Subcutaneous abdominal adipose tissue (tissue), 5 donors: ENCODE measurements around the gene ANKZF1.
"Not testable (repeated sequence)": the region's sequence is repeated elsewhere in the genome, so short reads cannot be mapped to it uniquely, and the experiment has no call there.

Source experiments
- H3K27ac ChIP-seq: one replicate; pipeline ENCODE4 v1.7.0; 2013; ENCODE audit warnings: low read depth, mild to moderate bottlenecking, inconsistent platforms, low read length, moderate library complexity
- H3K27me3 ChIP-seq, 5 donors: one replicate each; pipeline ENCODE4 v1.7.0; 2013; ENCODE audit warnings: low read length in 5 of 5, inconsistent platforms in 1 of 5; ENCODE audit not compliant: control insufficient read depth in 5 of 5, insufficient read depth in 4 of 5
- H3K36me3 ChIP-seq, 5 donors: one replicate each; pipeline ENCODE4 v1.7.0; 2013; ENCODE audit warnings: low read length in 5 of 5; ENCODE audit not compliant: control insufficient read depth in 5 of 5, insufficient read depth in 5 of 5
- H3K4me1 ChIP-seq, 5 donors: one replicate each; pipeline ENCODE4 v1.7.0; 2013; ENCODE audit warnings: low read length in 5 of 5, mild to moderate bottlenecking in 3 of 5, moderate library complexity in 1 of 5; ENCODE audit not compliant: control insufficient read depth in 5 of 5, insufficient read depth in 5 of 5
- H3K4me3 ChIP-seq, 5 donors: one replicate each; pipeline ENCODE4 v1.7.0; 2013; ENCODE audit warnings: low read length in 5 of 5, low read depth in 1 of 5
- H3K9ac ChIP-seq, 5 donors: one replicate each; pipeline ENCODE4 v1.7.0; 2013; ENCODE audit warnings: low read length in 5 of 5, mild to moderate bottlenecking in 4 of 5, moderate library complexity in 3 of 5
- H3K9me3 ChIP-seq, 5 donors: one replicate each; pipeline ENCODE4 v1.7.0; 2013; ENCODE audit warnings: low read length in 5 of 5; ENCODE audit not compliant: control insufficient read depth in 5 of 5
- donor health status: healthy.
- donor health status: healthy.
- donor health status: healthy.
- donor health status: healthy.
- donor health status: healthy.

Gene ANKZF1

DNA sequence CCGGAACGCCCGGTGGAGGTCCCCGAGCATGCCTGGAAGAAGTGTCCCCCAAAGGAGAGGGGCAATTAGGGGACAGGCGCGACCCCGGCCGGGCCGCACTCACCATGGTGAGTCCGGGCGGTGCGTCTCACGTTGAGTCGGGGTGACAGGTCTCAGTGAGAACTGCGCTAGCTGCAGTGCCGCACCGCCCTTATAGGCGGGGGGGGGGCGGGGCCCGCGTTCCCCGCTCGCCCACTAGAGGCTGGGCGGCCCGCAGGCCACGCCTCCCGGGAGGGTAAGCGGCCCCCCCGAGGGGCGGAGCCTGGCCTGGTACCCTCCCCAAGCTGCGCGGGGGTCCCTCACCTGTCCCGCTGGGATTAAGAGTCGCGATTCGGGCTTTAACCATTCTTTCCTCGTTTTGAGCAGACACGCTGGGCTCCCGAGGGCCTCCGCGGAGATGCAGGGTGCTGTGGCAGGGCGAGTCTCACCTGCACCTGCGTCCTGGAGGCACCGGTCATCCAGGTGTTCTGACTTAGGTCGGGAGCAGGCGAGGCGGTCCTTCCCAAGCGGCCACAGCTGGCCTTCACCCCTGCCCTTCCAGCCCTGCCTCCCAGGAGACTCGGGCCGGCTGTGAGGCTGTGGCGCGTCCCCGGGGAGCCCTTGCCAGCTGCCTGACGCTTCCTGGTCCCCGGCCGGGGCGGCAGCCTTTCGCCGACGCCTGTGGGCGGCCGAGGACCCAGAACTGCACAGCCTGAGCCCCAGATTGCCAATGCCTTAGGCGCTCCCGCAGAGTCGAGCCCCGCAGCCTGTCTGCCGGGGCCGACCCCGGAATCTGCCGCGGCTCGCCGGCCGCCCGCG is 24.4 kb downstream of the ANKZF1 start, which contains the start of gene TUBA4A:
TSS of gene TUBA4A (minus strand) at position 166 of the 837 bp plus-strand sequence. CDS start at position 106, 60 bp downstream.
- H3K4me3 ChIP-seq: peak within 1 kb of the TSS; percentile 36 to 82 (median 69)
- no peaks in the 10 kb centered on the region for H3K9me3 ChIP-seq
- peaks cover 8 to 39% (median 35%) of the 10 kb centered on the region in 5 donors for H3K27me3 ChIP-seq
- H3K9ac ChIP-seq: peak within 1 kb of the TSS in 4 of 5 donors; percentile 20 to 69 (median 58)
- no peak within 1 kb of the TSS for H3K27ac ChIP-seq
- H3K36me3 ChIP-seq: peaks cover 0 to 14% (median under 1%) of the 10 kb centered on the region in 5 donors
- peaks cover 7 to 49% (median 39%) of the 10 kb centered on the region in 5 donors for H3K4me1 ChIP-seq

DNA sequence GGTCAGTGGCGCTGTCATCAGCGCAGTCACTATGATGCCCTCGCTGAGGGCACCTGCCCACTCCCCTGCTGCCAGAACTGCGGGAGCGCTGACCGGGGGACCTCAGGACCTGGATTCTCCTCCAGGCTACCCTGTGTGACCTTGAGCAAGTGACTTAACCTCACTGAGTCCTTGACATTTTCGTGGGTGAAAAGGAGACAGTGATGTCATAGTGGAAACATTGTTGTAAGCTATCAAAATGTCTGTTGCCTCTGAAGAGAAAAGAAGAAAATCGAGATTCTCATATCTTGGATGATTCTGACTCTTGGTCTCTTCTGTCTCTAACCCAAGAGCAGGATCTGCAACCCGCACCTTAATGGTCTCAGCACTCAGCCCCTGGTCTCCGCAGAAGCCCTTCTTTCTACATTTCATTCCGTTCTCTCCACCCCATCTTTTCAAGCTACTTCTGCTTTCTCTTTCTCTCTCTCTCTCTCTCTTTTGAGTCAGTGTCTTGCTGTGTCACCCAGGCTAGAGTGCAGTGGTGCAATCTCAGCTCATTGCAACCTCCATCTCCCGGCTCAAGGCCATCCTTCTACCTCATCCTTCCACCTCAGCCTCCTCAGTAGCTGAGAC is 25.1 kb downstream of the ANKZF1 start:
- no peaks in the 10 kb centered on the region for H3K9me3 ChIP-seq
- H3K4me3 ChIP-seq: peak overlapping the region; percentile 26 to 82 (median 69)
- peaks cover 2 to 42% (median 32%) of the 10 kb centered on the region in 5 donors for H3K4me1 ChIP-seq
- H3K9ac ChIP-seq: peak overlapping the region in 4 of 5 donors; percentile 20 to 69 (median 58)
- H3K27me3 ChIP-seq: peaks cover 8 to 41% (median 36%) of the 10 kb centered on the region in 5 donors
- H3K36me3 ChIP-seq: peaks cover 0 to 9% (median 0%) of the 10 kb centered on the region in 5 donors
- H3K27ac ChIP-seq: no peak overlapping the region

DNA sequence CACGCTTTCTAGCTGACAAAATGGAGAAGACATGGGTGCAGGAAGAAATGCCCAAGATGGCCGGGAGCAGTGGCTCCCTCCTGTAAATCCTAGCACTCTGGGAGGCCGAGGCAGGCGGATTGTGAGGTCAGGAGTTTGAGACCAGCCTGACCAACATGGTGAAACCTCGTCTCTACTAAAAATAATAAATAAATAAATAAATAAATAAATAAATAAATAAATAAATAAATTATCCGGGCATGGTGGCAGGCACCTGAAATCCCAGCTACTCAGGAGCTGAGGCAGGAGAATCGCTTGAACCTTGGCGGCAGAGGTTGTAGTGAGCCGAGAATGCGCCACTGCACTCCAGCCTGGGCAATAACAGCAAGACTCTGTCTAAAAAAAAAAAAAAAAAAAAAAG is 29.3 kb downstream of the ANKZF1 start:
- H3K9me3 ChIP-seq, H3K4me3 ChIP-seq, H3K27ac ChIP-seq, H3K36me3 ChIP-seq, H3K9ac ChIP-seq: not testable (repeated sequence)
- Histone ChIP-seq H3K27me3 (peaks cover 12 to 34% (median 30%) of the 10 kb centered on the region in 5 donors), H3K4me1 (peaks cover 0 to 12% (median 9%) of the 10 kb centered on the region in 5 donors)

DNA sequence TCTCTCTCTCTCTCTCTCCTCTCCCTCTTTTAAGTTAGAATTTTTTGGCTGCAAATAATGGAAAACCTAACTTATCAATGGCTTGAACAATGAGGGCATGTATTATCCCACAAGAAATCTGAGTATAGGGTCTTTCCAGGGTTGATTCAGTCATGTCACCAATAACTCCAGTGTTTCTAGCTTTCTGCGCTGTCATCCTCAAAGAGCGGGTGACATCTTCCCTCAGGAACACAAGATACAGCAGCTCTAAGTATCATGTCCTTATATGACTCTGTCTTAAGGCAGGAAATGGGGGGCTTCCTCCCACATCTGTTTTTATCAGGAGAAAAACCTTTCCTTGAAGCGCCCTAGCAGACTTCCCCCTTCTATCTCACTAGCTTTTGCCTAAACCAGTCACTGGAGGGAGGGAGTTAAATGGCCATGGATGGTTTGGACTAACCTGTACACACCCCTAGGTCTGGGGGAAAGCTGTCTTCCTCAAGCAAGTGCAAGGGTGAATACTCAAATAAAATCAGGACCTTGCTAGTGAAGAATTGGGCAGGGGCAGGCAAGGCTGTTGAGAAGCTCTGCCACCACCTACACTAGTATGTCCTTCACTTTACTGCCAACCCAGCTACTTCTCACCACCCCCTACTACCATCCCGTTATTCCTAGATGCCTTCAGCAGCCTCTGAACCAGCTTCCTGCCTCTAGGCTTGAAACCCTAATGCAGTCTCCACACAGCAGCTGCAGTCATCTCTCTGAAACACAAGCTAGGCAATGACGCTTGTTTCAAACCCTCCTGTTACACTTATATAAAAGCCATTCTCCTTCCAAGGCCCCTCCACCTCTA is 31.6 kb downstream of the ANKZF1 start:
- Histone ChIP-seq H3K27me3 (peaks cover 4 to 18% (median 15%) of the 10 kb centered on the region in 5 donors), H3K4me3 (no peak overlapping the region), H3K4me1 (no peaks in the 10 kb centered on the region), H3K9me3 (no peaks in the 10 kb centered on the region), H3K27ac (no peak overlapping the region), H3K36me3 (no peaks in the 10 kb centered on the region), H3K9ac (no peak overlapping the region)

DNA sequence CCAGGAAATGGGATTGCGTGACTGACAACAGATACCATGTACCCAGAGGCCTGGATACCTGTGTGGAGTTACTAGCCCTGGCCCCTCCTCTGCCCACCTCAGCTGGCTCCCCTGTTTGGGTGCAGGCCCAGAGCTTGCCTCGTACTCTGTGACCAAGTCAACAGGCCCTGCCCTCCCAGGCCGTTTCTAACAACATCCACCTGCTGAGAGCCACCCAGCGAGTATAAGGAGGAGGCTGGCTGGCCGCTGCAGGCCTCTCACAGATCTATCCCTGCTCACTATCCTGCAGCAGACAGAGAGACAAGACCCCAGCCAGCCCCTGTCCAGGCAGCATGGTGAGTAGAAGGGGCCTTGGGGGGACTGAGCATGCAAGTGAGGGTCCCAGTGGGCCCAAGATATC is 36.6 kb downstream of the ANKZF1 start:
- H3K36me3 ChIP-seq: no peaks in the 10 kb centered on the region
- no peak overlapping the region for H3K4me3 ChIP-seq
- H3K27me3 ChIP-seq: peaks cover 3 to 8% (median 4%) of the 10 kb centered on the region in 5 donors
- no peak overlapping the region for H3K9ac ChIP-seq
- H3K9me3 ChIP-seq: no peaks in the 10 kb centered on the region
- no peaks in the 10 kb centered on the region for H3K4me1 ChIP-seq
- no peak overlapping the region for H3K27ac ChIP-seq

DNA sequence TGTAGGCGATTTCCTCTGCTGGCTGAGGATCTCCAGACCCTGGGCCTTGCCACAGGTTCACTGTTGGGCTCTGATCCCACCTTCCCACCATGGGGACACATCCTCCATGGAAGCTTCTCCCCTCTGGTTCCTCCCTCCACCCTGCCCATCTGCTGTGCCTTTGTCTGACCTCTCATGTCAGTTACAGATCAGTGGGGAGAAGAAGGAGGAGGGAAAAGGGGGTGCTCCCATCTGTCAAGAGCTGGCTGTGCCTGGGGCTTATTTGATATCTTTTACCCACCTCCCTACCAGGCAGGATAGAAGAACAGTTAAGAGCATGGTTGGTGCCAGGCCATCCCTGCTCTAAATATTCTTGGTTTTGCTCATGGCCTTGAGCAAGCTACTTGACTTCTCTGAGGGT is 37.3 kb downstream of the ANKZF1 start:
- no peak overlapping the region for H3K4me3 ChIP-seq
- peaks cover 0 to 4% (median 2%) of the 10 kb centered on the region in 5 donors for H3K27me3 ChIP-seq
- H3K9ac ChIP-seq: no peak overlapping the region
- no peak overlapping the region for H3K27ac ChIP-seq
- H3K9me3 ChIP-seq: no peaks in the 10 kb centered on the region
- H3K4me1 ChIP-seq: no peaks in the 10 kb centered on the region
- H3K36me3 ChIP-seq: no peaks in the 10 kb centered on the region

DNA sequence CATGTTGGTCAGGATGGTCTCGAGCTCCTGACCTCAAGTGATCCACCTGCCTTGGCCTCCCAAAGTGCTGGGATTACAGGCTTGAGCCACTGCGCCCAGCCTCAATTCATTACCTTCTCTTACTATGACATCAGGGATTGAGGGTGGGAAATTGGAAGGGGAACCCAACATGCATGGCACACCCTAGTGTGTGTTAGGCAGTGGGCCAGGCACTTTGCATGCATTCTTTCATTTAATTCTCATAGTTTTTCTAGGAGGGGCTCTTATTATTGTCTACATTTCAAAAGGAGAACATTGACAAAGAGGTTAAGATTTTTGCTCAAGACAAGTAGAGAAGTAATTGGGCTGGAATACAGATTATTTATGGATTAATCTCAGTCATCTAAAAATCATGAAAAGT is 38.7 kb downstream of the ANKZF1 start:
- no peak overlapping the region for H3K4me3 ChIP-seq
- no peak overlapping the region for H3K27ac ChIP-seq
- peaks cover 0 to 4% (median 2%) of the 10 kb centered on the region in 5 donors for H3K27me3 ChIP-seq
- H3K9me3 ChIP-seq: no peaks in the 10 kb centered on the region
- no peaks in the 10 kb centered on the region for H3K36me3 ChIP-seq
- no peak overlapping the region for H3K9ac ChIP-seq
- H3K4me1 ChIP-seq: no peaks in the 10 kb centered on the region

DNA sequence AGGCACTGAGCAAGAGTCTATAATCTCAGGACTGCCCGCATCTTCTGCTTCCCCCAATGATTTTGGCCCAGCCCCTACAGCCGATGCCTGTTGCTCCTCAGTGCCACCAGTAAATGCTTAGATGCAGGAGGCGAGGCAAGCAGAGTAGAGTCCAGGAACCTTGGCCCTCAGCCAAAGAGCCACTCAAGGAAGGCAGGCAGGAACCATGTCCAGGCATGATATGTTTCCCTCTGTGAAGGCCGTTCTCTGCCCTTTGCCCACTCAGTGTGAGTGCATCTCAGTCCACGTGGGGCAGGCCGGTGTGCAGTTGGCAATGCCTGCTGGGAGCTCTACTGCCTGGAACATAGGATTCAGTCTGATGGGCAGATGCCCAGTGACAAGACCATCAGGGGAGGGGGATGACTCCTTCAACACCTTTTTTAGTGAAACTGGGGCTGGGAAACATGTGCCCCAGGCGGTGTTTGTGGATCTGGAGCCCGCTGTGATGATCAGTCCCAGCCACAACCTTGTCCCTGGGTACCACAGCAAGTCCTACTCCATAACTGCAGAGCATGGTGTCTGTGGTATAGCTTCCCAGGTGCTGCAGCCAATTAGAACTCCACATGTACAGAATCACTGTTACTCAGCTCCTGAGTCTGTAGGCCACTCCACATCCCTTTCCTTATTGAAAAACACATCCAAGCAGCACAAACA is 39.9 kb downstream of the ANKZF1 start:
- Histone ChIP-seq H3K27me3 (peaks cover 0 to 5% (median 2%) of the 10 kb centered on the region in 5 donors), H3K9me3 (no peaks in the 10 kb centered on the region), H3K36me3 (no peaks in the 10 kb centered on the region), H3K4me3 (no peak overlapping the region), H3K4me1 (no peaks in the 10 kb centered on the region), H3K27ac (no peak overlapping the region), H3K9ac (no peak overlapping the region)

DNA sequence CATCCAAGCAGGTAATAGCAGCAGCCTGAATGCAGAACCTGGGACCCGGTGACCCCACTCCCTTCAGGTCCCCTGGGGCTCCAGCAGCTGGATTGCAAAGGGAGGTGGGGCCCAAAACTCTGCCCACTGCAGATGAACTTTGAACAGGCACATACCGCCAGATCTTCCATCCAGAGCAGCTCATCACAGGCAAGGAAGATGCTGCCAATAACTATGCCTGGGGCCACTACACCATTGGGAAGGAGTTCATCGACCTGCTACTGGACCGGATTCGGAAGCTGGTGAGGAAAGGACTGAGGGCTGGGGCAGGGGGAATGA is 40.4 kb downstream of the ANKZF1 start:
- Histone ChIP-seq H3K4me1 (no peaks in the 10 kb centered on the region), H3K36me3 (no peaks in the 10 kb centered on the region), H3K4me3 (no peak overlapping the region), H3K27me3 (peaks cover 0 to 5% (median 2%) of the 10 kb centered on the region in 5 donors), H3K9me3 (no peaks in the 10 kb centered on the region), H3K27ac (no peak overlapping the region), H3K9ac (no peak overlapping the region)
